Measurements from ENCODE around the gene SPATA2. TPM values are rescaled to one million over a fixed set of nuclear protein-coding genes. Genes with fewer than 3 reads are reported as not detected.
A peak's percentile ranks its signal among the peaks of the same experiment; 100 is the strongest.

Gene SPATA2
- total and polyA plus RNA-seq, 12 donors, result 2.8 to 9.3 (median 6.1) TPM

GRCh38 chr20:49919009-49919408 is 3.7 kb upstream of the SPATA2 start:
- intact Hi-C loops (cut with DNase I), result no loop called here
- no peak for DNase-seq

GRCh38 chr20:49918446-49918845 is 3.1 kb upstream of the SPATA2 start:
- intact Hi-C loops (cut with DNase I), result no loop called here
- Histone ChIP-seq H3K27ac (no peak overlapping the region), H3K9me3 (replicated peaks in 1 of 3) (no peaks in the 10 kb centered on the region), H3K36me3 (replicated peaks in 1 of 2) (no peaks in the 10 kb centered on the region), H3K27me3 (no peaks in the 10 kb centered on the region), H3K4me3 (no peak overlapping the region), H3K4me1 (replicated peaks in 1 of 2) (peaks cover 20 to 24% of the 10 kb centered on the region in 2 donors)
- 79 to 100% (median 92%) methylated on average over 3 of the region's 3 CpGs for WGBS, 4 donors
- TF ChIP-seq, protein P1, sequence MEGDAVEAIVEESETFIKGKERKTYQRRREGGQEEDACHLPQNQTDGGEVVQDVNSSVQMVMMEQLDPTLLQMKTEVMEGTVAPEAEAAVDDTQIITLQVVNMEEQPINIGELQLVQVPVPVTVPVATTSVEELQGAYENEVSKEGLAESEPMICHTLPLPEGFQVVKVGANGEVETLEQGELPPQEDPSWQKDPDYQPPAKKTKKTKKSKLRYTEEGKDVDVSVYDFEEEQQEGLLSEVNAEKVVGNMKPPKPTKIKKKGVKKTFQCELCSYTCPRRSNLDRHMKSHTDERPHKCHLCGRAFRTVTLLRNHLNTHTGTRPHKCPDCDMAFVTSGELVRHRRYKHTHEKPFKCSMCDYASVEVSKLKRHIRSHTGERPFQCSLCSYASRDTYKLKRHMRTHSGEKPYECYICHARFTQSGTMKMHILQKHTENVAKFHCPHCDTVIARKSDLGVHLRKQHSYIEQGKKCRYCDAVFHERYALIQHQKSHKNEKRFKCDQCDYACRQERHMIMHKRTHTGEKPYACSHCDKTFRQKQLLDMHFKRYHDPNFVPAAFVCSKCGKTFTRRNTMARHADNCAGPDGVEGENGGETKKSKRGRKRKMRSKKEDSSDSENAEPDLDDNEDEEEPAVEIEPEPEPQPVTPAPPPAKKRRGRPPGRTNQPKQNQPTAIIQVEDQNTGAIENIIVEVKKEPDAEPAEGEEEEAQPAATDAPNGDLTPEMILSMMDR (IDR thresholded peaks at IDR 0.05), result no peak
- TF ChIP-seq POLR2A (IDR thresholded peaks at IDR 0.05), result no peak
- DNase-seq, result no peak

More at GRCh38 chr20:49919009-49919408, 3.7 kb upstream of the SPATA2 start:
- Histone ChIP-seq H3K9me3 (replicated peaks in 1 of 3) (no peaks in the 10 kb centered on the region), H3K4me1 (replicated peaks in 1 of 2) (peaks cover 15 to 18% of the 10 kb centered on the region in 2 donors), H3K4me3 (no peak overlapping the region), H3K27ac (no peak overlapping the region), H3K27me3 (no peaks in the 10 kb centered on the region), H3K36me3 (replicated peaks in 1 of 2) (no peaks in the 10 kb centered on the region)
- no peak for TF ChIP-seq POLR2A (IDR thresholded peaks at IDR 0.05)
- TF ChIP-seq, protein P1 (IDR thresholded peaks at IDR 0.05), result no peak
- whole genome bisulfite sequencing, 4 donors, result 54 to 76% (median 67%) methylated on average over 5 to 7 of the region's 7 CpGs

DNA sequence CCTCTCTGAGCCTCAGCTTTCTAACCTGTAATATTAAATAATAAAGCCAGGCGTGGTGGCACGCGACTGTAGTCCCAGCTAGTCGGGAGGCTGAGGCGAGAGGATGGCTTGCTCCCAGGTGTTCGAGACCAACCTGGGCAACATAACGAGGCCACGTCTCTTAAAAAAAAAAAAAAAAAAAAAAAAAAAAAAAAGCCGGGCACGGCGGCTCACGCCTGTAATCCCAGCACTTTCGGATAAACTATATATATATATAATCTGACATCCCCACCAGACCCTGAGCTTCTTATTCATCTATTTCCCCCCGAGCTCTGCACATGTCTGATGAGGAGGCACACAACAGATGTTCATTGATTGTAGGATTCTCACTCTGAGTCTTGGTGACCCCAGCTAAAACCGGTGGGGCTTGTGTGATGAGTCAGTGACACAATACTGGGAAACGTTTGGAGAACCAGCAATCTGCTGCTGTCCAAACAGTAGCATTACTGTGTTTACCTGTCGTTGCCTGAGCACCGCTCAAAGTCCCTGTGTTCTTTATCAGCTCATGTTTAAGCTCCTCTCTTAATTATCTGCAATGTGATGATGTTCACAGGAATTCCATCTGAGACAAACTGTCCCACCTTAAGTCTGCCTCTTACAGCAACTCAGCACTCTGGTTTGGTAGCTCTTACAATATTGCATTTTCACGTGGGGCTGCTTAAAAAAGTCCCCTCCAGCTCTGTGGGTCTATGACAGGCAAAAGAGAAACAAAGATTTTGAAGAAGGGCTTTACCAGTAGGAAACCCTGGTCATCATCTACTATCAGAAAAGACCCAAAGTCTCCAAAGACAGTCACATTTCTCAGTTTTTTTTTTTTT is 1.0 kb upstream of the SPATA2 start:
- TF ChIP-seq POLR2A (IDR thresholded peaks at IDR 0.05), result no peak
- TF ChIP-seq, protein P1 (IDR thresholded peaks at IDR 0.05), result no peak
- Histone ChIP-seq H3K27me3 (no peaks in the 10 kb centered on the region), H3K36me3 (replicated peaks in 1 of 2) (no peaks in the 10 kb centered on the region), H3K4me3 (peak overlapping the region in 3 of 4 donors; percentile 68 to 100 (median 73)), H3K9me3 (replicated peaks in 1 of 3) (no peaks in the 10 kb centered on the region), H3K4me1 (replicated peaks in 1 of 2) (peaks cover 20 to 41% of the 10 kb centered on the region in 2 donors), H3K27ac (peak overlapping the region; percentile 97 to 100 (median 99))
- intact Hi-C loops (cut with DNase I), result no loop called here
- WGBS, 4 donors, result 25 to 39% (median 32%) methylated on average over 18 to 19 of the region's 19 CpGs
- peak in 3 of 7 donors; percentile 42 to 67 (median 63) for DNase-seq

- DNase-seq, result no peak
- TF ChIP-seq, protein P1 (IDR thresholded peaks at IDR 0.05), result no peak
- no peak for TF ChIP-seq POLR2A (IDR thresholded peaks at IDR 0.05)
- intact Hi-C loops (cut with DNase I), result no loop called here
- 0% methylated on average over 20 to 23 of the region's 23 CpGs; no CpG with 5 or more reads in 1 of the 4 donors for WGBS, 4 donors
- Histone ChIP-seq H3K27me3 (no peaks in the 10 kb centered on the region), H3K4me3 (peak overlapping the region; percentile 68 to 100 (median 74)), H3K36me3 (replicated peaks in 1 of 2) (no peaks in the 10 kb centered on the region), H3K4me1 (replicated peaks in 1 of 2) (peaks cover 21 to 47% of the 10 kb centered on the region in 2 donors), H3K9me3 (replicated peaks in 1 of 3) (no peaks in the 10 kb centered on the region), H3K27ac (peak overlapping the region; percentile 97 to 100 (median 99))
These were observed 280 bp downstream of the SPATA2 start for GRCh38 chr20:49915118-49915379.

Measured in adrenal gland (tissue), 12 donors.